Activated naive CD4-positive, alpha-beta T cell treated with anti-CD3 and anti-CD28 coated beads, Interleukin-2, amount 10 ng/mL, durations not matched to agents 7 days and 5 days (primary cell): Measurements from ENCODE around the gene TMOD2.

Experiments used
- CTCF ChIA-PET: fragments of 350-600 bp; sonication (Branson Sonifier 250); formaldehyde crosslinking; loops from one replicate; lab custom pipeline; 2021; ENCODE audit warnings: antibody characterized with exemption; lab: Charles Lee
- DNase-seq: peaks from one replicate; pipeline ENCODE4 v3.0.0-alpha.2; 2020
- H3K27ac Mint-ChIP-seq: one replicate; pipeline ENCODE4 v1.8.0; 2021; ENCODE audit warnings: mild to moderate bottlenecking, moderate library complexity, mixed read lengths
- H3K27me3 Mint-ChIP-seq: one replicate; pipeline ENCODE4 v1.8.0; 2021; ENCODE audit warnings: mild to moderate bottlenecking, mixed read lengths
- H3K36me3 Mint-ChIP-seq: one replicate; pipeline ENCODE4 v1.8.0; 2021; ENCODE audit warnings: mixed read lengths
- H3K4me1 Mint-ChIP-seq: one replicate; pipeline ENCODE4 v1.8.0; 2021; ENCODE audit warnings: mixed read lengths
- H3K4me3 Mint-ChIP-seq: one replicate; pipeline ENCODE4 v1.8.0; 2021; ENCODE audit warnings: mild to moderate bottlenecking, moderate library complexity, mixed read lengths
- H3K9me3 Mint-ChIP-seq: one replicate; pipeline ENCODE4 v1.8.0; 2021; ENCODE audit warnings: mixed read lengths

TMOD2 gene

GRCh38 chr15:51724673-51725072, 26.7 kb upstream of the TMOD2 start:
- CTCF ChIA-PET = interaction anchor here (1.2 to 2.3 kb wide), 2 partner anchors 52 to 74 kb away, joined by 3 to 6 read pairs; no protein-coding TSS in a partner anchor
- no peak overlapping the region for H3K4me3 Mint-ChIP-seq
- H3K36me3 Mint-ChIP-seq = peaks cover 29% of the 10 kb centered on the region
- H3K27ac Mint-ChIP-seq = no peak overlapping the region
- H3K27me3 Mint-ChIP-seq = no peaks in the 10 kb centered on the region
- H3K9me3 Mint-ChIP-seq = no peaks in the 10 kb centered on the region
- H3K4me1 Mint-ChIP-seq = peaks cover 21% of the 10 kb centered on the region
- no peak for DNase-seq

- Mint-ChIP-seq H3K9me3 (no peaks in the 10 kb centered on the region), H3K4me3 (no peak overlapping the region), H3K4me1 (peaks cover 34% of the 10 kb centered on the region), H3K27ac (no peak overlapping the region), H3K36me3 (peaks cover 31% of the 10 kb centered on the region), H3K27me3 (no peaks in the 10 kb centered on the region)
- no peak for DNase-seq
- CTCF ChIA-PET = interaction anchor here (1.1 to 2.3 kb wide), 2 partner anchors 11 to 50 kb away, joined by 3 to 6 read pairs; partner anchors contain the start of gene LYSMD2
Observed at GRCh38 chr15:51726302-51727073, 24.9 kb upstream of the TMOD2 start.

GRCh38 chr15:51727141-51727897, 24.1 kb upstream of the TMOD2 start:
- H3K9me3 Mint-ChIP-seq = no peaks in the 10 kb centered on the region
- H3K4me3 Mint-ChIP-seq = no peak overlapping the region
- H3K27me3 Mint-ChIP-seq = no peaks in the 10 kb centered on the region
- peaks cover 39% of the 10 kb centered on the region for H3K4me1 Mint-ChIP-seq
- H3K36me3 Mint-ChIP-seq = peaks cover 24% of the 10 kb centered on the region
- no peak for DNase-seq
- H3K27ac Mint-ChIP-seq = no peak overlapping the region
- CTCF ChIA-PET = interaction anchor here (1.1 to 2.3 kb wide), 4 partner anchors 9 to 80 kb away, joined by 3 to 6 read pairs (median 3); partner anchors contain the start of gene LYSMD2

GRCh38 chr15:51731549-51732267, 19.7 kb upstream of the TMOD2 start:
- CTCF ChIA-PET = interaction anchor here (1.1 to 2.0 kb wide), 5 partner anchors 20 to 195 kb away, joined by 3 to 12 read pairs (median 4); no protein-coding TSS in a partner anchor
- peak overlapping the region; percentile 95 for H3K27ac Mint-ChIP-seq
- peak overlapping the region; percentile 72 for H3K4me3 Mint-ChIP-seq

GRCh38 chr15:51732646-51733045, 18.8 kb upstream of the TMOD2 start:
- Mint-ChIP-seq H3K27me3 (no peaks in the 10 kb centered on the region), H3K9me3 (no peaks in the 10 kb centered on the region), H3K27ac (peak overlapping the region; percentile 95), H3K36me3 (peaks cover 22% of the 10 kb centered on the region), H3K4me1 (peaks cover 64% of the 10 kb centered on the region), H3K4me3 (no peak overlapping the region)
- CTCF ChIA-PET = interaction anchor here (0.6 to 2.6 kb wide), 5 partner anchors 44 to 600 kb away, joined by 3 to 21 read pairs (median 8); no protein-coding TSS in a partner anchor
- DNase-seq = no peak

More at GRCh38 chr15:51731549-51732267, 19.7 kb upstream of the TMOD2 start:
- H3K27me3 Mint-ChIP-seq = no peaks in the 10 kb centered on the region
- DNase-seq = peak; percentile 54
- H3K36me3 Mint-ChIP-seq = peaks cover 22% of the 10 kb centered on the region
- H3K9me3 Mint-ChIP-seq = no peaks in the 10 kb centered on the region
- peaks cover 65% of the 10 kb centered on the region for H3K4me1 Mint-ChIP-seq

DNA sequence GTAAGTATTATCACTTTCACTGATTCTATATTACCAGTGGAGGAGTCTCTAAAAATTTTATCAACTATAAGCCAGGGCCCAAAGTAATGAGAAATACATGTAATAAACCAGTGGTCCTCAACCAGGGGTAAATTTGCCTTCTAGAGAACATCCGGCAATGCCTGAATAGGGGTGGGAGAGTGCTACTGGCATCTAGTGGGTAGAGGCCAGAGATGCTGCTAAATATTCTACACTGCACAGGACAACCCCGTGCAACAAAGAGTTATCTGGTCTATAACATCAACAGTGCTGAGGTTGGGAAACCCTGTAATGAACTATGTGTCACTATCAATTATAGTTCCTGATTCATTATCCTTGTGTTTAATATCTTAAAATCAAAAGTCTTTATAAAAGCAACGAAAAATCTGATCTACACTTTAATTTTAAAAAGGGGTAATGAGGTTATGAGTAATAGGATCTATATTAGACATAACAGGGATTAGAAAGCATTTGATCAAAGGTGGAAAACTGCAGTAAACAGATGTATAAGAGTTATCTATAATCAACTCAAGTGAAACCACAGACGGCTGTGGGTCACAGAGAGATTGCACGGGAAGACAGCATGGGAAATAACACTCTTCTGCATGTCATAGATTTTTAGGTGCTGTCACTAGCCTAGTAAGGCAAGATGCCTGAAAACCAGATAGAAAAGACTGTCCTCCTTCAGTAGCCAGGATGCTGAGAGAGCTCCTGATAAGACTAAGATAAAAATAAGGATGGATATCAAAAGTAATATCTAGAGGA, 16.0 kb upstream of the TMOD2 start:
- Mint-ChIP-seq H3K27ac (peak overlapping the region; percentile 91), H3K27me3 (no peaks in the 10 kb centered on the region), H3K36me3 (peaks cover 19% of the 10 kb centered on the region), H3K4me1 (peaks cover 73% of the 10 kb centered on the region), H3K9me3 (no peaks in the 10 kb centered on the region), H3K4me3 (peak overlapping the region; percentile 84)
- DNase-seq = peak; percentile 43
- CTCF ChIA-PET = interaction anchor here (1.1 to 5.1 kb wide), 6 partner anchors 7 to 198 kb away, joined by 3 to 50 read pairs (median 4); no protein-coding TSS in a partner anchor

DNA sequence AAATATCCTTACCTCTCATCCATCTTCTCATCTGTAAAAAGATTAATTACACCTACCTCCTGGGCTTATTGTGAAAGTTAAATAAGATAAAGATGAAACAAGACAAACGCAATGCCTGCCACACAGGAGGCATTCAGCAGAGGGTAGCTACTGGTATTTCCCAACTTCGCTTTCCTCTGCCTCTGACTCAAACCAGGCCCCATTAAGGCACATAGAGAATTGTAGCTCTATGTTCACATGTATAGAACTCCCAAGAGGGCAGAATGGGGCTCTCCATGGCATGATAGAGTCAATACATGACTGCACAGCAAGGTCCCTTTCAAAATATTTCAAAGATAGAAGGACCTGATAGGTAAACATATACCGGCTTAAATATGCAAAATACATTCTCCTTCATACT, 15.3 kb upstream of the TMOD2 start:
- Mint-ChIP-seq H3K4me3 (peak overlapping the region; percentile 84), H3K4me1 (peaks cover 66% of the 10 kb centered on the region), H3K9me3 (no peaks in the 10 kb centered on the region), H3K27me3 (no peaks in the 10 kb centered on the region), H3K27ac (peak overlapping the region; percentile 91), H3K36me3 (peaks cover 14% of the 10 kb centered on the region)
- CTCF ChIA-PET = interaction anchor here (0.7 to 5.1 kb wide), 7 partner anchors 8 to 354 kb away, joined by 3 to 50 read pairs (median 4); no protein-coding TSS in a partner anchor
- DNase-seq = no peak

GRCh38 chr15:51736751-51737521, 14.5 kb upstream of the TMOD2 start:
- no peaks in the 10 kb centered on the region for H3K27me3 Mint-ChIP-seq
- peak; percentile 70 for DNase-seq
- peaks cover 58% of the 10 kb centered on the region for H3K4me1 Mint-ChIP-seq
- H3K27ac Mint-ChIP-seq = peak overlapping the region; percentile 91
- peak overlapping the region; percentile 84 for H3K4me3 Mint-ChIP-seq
- peaks cover 10% of the 10 kb centered on the region for H3K36me3 Mint-ChIP-seq
- CTCF ChIA-PET = interaction anchor here (1.0 to 5.1 kb wide), 7 partner anchors 9 to 200 kb away, joined by 3 to 50 read pairs (median 4); no protein-coding TSS in a partner anchor
- H3K9me3 Mint-ChIP-seq = no peaks in the 10 kb centered on the region

- Mint-ChIP-seq H3K27ac (peak within 1 kb of the TSS; percentile 91), H3K4me1 (peaks cover 50% of the 10 kb centered on the region), H3K36me3 (peaks cover 7% of the 10 kb centered on the region), H3K27me3 (peaks cover 2% of the 10 kb centered on the region), H3K4me3 (peak within 1 kb of the TSS; percentile 84), H3K9me3 (no peaks in the 10 kb centered on the region)
- peak; percentile 76 for DNase-seq
- CTCF ChIA-PET = interaction anchor here (1.0 to 5.1 kb wide), 3 partner anchors 11 to 88 kb away, joined by 3 to 50 read pairs (median 17); no protein-coding TSS in a partner anchor
Observed at GRCh38 chr15:51737522-51738305, 13.7 kb upstream of the TMOD2 start, which contains the start of gene LYSMD2. Gene LYSMD2, minus strand, starts transcription at chr15:51737655. Its CDS starts 33 bp downstream, at chr15:51737622.

- Mint-ChIP-seq H3K27me3 (peaks cover 4% of the 10 kb centered on the region), H3K9me3 (no peaks in the 10 kb centered on the region), H3K27ac (peak overlapping the region; percentile 84), H3K36me3 (peaks cover 1% of the 10 kb centered on the region), H3K4me3 (peak overlapping the region; percentile 75), H3K4me1 (peaks cover 42% of the 10 kb centered on the region)
- CTCF ChIA-PET = interaction anchor here (1.4 to 5.1 kb wide), 2 partner anchors 16 to 38 kb away, joined by 4 to 50 read pairs; no protein-coding TSS in a partner anchor
- no peak for DNase-seq
Observed at GRCh38 chr15:51738553-51738952, 12.8 kb upstream of the TMOD2 start.

DNA sequence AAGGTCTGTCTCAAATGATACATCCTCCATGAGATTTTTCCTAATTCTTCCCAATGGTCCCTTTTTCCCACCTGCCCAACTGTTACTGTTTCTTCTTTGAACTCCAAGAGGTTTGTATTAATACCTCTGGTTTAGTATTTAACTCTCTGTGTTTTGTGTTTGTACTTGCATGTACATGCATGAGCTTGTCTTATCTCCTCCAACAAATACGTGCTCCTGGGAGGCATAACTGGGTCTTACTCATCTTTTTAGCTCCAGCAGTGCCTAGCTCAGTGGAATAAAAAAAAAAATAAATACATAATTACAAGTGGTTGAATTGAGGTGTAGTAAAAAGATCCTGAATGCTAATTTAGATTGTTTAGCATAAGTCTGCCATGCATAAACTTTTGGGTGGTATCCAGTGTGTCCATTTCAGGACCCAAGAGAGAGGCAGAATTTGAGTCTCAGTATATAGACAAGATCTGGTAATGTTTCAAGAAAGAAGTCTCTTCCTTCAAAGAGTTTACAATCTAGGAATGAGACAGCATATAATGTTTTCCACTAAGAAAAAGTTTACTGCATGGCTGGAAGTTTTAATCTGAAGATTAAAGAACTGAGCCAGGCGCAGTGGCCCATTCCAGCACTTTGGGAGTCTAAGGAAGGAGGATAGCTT, 12.2 kb upstream of the TMOD2 start:
- H3K4me3 Mint-ChIP-seq = peak overlapping the region; percentile 22
- H3K36me3 Mint-ChIP-seq = peaks cover 1% of the 10 kb centered on the region
- CTCF ChIA-PET = interaction anchor here (1.4 to 5.1 kb wide), 2 partner anchors 15 to 37 kb away, joined by 4 to 50 read pairs; no protein-coding TSS in a partner anchor
- no peak for DNase-seq
- peaks cover 38% of the 10 kb centered on the region for H3K4me1 Mint-ChIP-seq
- no peaks in the 10 kb centered on the region for H3K9me3 Mint-ChIP-seq
- H3K27ac Mint-ChIP-seq = no peak overlapping the region
- H3K27me3 Mint-ChIP-seq = peaks cover 6% of the 10 kb centered on the region
